HG03064 (cell line): ENCODE data around the gene SPAG16.
"Not testable (repeated sequence)": the region's sequence is repeated elsewhere in the genome, so short reads cannot be mapped to it uniquely, and the experiment has no call there.

Experiments used
- ATAC-seq: cut with Tn5 transposase; IDR thresholded peaks from one replicate; pipeline ENCODE4 v1.9.1; 2021; ENCODE audit warnings: low read depth; ENCODE audit not compliant: unreplicated experiment

The SPAG16 gene

GRCh38 chr2:213266421-213266820 lies 17.8 kb upstream of the SPAG16 start:
- no peak for ATAC-seq

DNA sequence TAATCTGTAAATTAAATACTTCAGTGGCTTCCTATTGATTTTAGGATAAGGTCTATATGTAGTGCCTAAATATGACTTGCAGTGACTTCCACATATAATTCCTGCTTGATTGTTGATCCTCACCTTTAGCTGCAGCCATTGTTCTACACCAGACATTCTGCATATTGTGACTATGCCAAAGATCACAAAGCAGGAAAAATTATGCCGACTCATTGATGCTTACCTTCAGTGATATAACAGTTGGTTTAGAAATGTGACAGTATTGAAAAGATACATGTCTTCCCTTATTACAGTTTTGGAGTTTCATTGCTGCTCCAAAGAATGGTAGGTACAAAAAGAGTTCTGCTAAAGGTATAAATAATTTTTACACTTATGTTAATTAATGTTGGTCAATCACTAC lies 12.3 kb upstream of the SPAG16 start:
- ATAC-seq = no peak

- ATAC-seq = no peak
Observed at GRCh38 chr2:213274143-213274542, 10.1 kb upstream of the SPAG16 start.

DNA sequence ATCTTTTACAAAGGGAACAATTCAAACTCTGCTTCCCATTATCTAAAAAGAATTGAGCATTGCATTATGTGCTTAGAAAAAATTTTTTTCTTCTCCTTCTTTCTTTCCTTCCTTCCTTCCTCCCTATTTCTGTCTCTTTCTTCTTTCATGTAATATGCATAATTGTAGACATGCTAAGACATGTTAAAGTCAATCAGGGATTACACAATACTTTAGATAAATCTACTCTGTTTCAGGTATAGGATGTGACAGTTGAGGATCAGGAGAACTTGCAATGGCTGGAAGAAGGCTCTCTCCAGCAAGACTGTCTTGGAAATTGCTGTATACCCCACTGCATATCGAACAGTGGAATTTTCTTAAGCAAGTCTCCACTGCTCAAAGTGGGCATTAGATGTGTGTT lies 9.0 kb upstream of the SPAG16 start:
- no peak for ATAC-seq

DNA sequence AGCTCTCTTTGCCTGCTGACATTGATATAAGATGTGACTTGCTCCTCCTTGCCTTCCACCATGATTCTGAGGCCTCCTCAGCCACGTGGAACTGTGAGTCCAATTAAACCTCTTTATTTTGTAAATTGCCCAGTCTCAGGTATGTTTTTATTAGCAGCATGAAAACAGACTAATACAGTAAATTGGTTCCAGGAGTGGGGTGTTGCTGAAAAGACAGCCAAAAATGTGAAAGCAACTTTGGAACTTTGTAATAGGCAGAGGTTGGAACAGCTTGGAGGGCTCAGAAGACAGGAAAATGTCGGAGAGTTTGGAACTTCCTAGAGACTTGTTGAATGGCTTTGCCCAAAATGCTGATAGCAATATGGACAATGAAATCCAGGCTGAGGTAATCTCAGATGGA lies 7.1 kb upstream of the SPAG16 start:
- not testable (repeated sequence) for ATAC-seq

- ATAC-seq = no peak
Observed at GRCh38 chr2:213279116-213279620, 5.1 kb upstream of the SPAG16 start.

GRCh38 chr2:213279971-213280370 lies 4.3 kb upstream of the SPAG16 start:
- ATAC-seq = no peak

GRCh38 chr2:213281156-213281555 lies 3.1 kb upstream of the SPAG16 start:
- ATAC-seq = no peak

DNA sequence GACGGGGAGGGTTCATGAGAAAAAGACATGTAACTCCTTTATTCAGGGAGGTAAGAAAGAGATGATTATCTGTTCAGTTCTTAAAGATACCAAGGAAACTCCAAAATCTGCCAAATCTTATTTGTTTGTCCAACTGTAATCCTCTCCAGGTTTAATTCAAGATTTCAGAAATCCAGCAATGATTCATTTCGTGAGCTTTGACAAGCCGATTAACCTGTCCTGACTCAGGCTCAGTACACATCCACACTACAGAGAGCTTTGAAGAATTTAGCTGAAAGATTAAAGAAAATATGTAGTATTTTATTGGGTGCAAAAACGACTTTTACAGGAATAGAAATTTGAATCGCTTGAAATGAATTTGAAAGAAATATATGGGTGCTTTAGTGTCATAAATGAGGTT lies 1.1 kb downstream of the SPAG16 start:
- no peak for ATAC-seq

- no peak for ATAC-seq
Observed at GRCh38 chr2:213286161-213286560, 1.9 kb downstream of the SPAG16 start.

GRCh38 chr2:213288913-213289700 lies 4.8 kb downstream of the SPAG16 start:
- ATAC-seq = no peak

GRCh38 chr2:213290501-213290900 lies 6.2 kb downstream of the SPAG16 start:
- no peak for ATAC-seq

- no peak for ATAC-seq
Observed at GRCh38 chr2:213296270-213296669, 12.0 kb downstream of the SPAG16 start.

- no peak for ATAC-seq
Observed at GRCh38 chr2:213306316-213306942, 22.2 kb downstream of the SPAG16 start.

- ATAC-seq = peak; percentile 50
Observed at GRCh38 chr2:213315168-213315876, 31.1 kb downstream of the SPAG16 start.

- ATAC-seq = no peak
Observed at GRCh38 chr2:213316001-213316735, 31.9 kb downstream of the SPAG16 start.

GRCh38 chr2:213317929-213318328 lies 33.7 kb downstream of the SPAG16 start:
- ATAC-seq = no peak

DNA sequence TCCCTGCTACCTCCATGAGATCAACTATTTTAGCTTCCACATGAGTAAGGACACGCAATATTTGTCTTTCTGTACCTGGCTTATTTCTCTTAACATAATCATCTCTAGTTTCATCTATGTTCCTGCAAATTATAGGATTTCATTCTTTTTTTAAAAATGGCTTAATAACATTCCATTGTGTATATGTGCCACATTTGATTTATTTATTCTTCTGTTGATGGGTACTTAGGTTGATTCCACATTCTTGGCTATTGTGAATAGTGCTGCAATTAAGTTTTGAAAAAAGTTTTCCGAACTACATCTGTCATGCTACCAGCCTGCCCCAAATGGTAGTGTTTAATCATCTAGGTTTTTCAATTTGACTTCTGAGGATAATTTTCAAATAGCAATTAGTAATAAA lies 36.3 kb downstream of the SPAG16 start:
- no peak for ATAC-seq

GRCh38 chr2:213336253-213336770 lies 52.0 kb downstream of the SPAG16 start:
- no peak for ATAC-seq

GRCh38 chr2:213353419-213353818 lies 69.2 kb downstream of the SPAG16 start:
- ATAC-seq = no peak

DNA sequence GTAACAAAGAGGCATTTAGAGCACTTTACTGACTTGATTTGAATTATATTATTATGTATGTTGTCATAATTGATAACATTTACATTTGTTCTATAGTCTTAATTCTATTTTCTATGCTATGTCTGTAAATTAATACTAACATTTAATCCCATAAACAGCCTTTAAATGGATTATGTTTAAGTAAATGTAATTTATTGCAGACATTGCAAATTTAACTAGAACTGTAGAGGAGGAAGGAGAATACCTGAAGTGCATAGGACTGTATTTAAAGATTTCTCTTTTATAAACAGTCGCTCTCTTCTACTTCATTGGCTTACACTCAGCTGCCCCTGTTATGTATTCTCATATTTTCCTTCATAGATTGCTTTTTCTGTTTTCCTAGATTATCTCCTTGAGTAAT lies 92.4 kb downstream of the SPAG16 start:
- no peak for ATAC-seq
